Measurements from ENCODE around the gene CNTN2.

- TF ChIP-seq, protein P1, sequence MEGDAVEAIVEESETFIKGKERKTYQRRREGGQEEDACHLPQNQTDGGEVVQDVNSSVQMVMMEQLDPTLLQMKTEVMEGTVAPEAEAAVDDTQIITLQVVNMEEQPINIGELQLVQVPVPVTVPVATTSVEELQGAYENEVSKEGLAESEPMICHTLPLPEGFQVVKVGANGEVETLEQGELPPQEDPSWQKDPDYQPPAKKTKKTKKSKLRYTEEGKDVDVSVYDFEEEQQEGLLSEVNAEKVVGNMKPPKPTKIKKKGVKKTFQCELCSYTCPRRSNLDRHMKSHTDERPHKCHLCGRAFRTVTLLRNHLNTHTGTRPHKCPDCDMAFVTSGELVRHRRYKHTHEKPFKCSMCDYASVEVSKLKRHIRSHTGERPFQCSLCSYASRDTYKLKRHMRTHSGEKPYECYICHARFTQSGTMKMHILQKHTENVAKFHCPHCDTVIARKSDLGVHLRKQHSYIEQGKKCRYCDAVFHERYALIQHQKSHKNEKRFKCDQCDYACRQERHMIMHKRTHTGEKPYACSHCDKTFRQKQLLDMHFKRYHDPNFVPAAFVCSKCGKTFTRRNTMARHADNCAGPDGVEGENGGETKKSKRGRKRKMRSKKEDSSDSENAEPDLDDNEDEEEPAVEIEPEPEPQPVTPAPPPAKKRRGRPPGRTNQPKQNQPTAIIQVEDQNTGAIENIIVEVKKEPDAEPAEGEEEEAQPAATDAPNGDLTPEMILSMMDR (IDR thresholded peaks at IDR 0.05; ENCODE audit: borderline replicate concordance, extremely low read depth, low read length, poor library complexity, severe bottlenecking) = no peak
- no peak for TF ChIP-seq EZH2 (IDR thresholded peaks at IDR 0.05; ENCODE audit: borderline replicate concordance, low read depth, low read length, severe bottlenecking)
Observed at GRCh38 chr1:205038132-205038786, 4.8 kb upstream of the CNTN2 start.
